Endothelial cell of umbilical vein (primary cell): Measurements from ENCODE around the gene GAD2. TPM values are rescaled to one million over a fixed set of nuclear protein-coding genes. Genes with fewer than 3 reads are reported as not detected.

Source experiments
- BruUV-seq: library from RNA; stranded (reverse); fragments of 400-500 nt; replicated peaks from 2 replicates; lab custom pipeline; 2021; lab: Mats Ljungman, UMichigan
- CTCF ChIA-PET: fragments of 300-600, 350-600 bp; sonication (Branson Sonifier 250); formaldehyde crosslinking; loops from one replicate; lab custom pipeline; 2021; ENCODE audit warnings: antibody characterized with exemption, inconsistent platforms; lab: Charles Lee
- POLR2A ChIA-PET: fragments of 300-600, 350-600 bp; sonication (Branson Sonifier 250); formaldehyde crosslinking; loops from one replicate; lab custom pipeline; 2021; ENCODE audit warnings: antibody characterized with exemption, inconsistent platforms; lab: Charles Lee
- DNase-seq: peaks from one replicate; pipeline ENCODE4 v3.0.0-alpha.2; 2011; ENCODE audit warnings: low read depth, low spot score
- FAIRE-seq: peaks from 2 replicates; lab custom pipeline; 2011; peaks lifted over from hg19 to GRCh38; lab: Jason Lieb, UNC
- H2AFZ ChIP-seq: 2 replicates; pipeline ENCODE4 v1.6.0; 2012; ENCODE audit warnings: low read depth, low read length, control low read depth, inconsistent platforms
- H3K27ac ChIP-seq: 2 replicates; pipeline ENCODE4 v1.5.1; 2011; ENCODE audit warnings: low read depth, mild to moderate bottlenecking, control low read depth, low read length, moderate library complexity; ENCODE audit not compliant: insufficient read depth
- H3K27me3 ChIP-seq, 2 experiments: 2 replicates each; pipeline versions ENCODE4 v1.6.0 to v1.6.1; 2011; ENCODE audit warnings: low read length in 2 of 2, mixed read lengths in 1 of 2; ENCODE audit not compliant: control insufficient read depth in 2 of 2, insufficient read depth in 2 of 2
- H3K36me3 ChIP-seq, 2 experiments: 2 replicates in 1 of 2; 3 replicates in 1 of 2; pipeline ENCODE4 v1.5.1; 2011; ENCODE audit warnings: low read length in 2 of 2, mild to moderate bottlenecking in 1 of 2, moderate library complexity in 1 of 2; ENCODE audit not compliant: control insufficient read depth in 2 of 2, insufficient read depth in 2 of 2; ENCODE audit errors: extremely low read depth in 1 of 2
- H3K4me1 ChIP-seq: 3 replicates; pipeline ENCODE4 v1.5.1; 2011; ENCODE audit warnings: mild to moderate bottlenecking, low read length; ENCODE audit not compliant: control insufficient read depth, insufficient read depth; ENCODE audit errors: extremely low read depth
- H3K4me2 ChIP-seq: 2 replicates; pipeline ENCODE4 v1.6.1; 2011; ENCODE audit warnings: low read length, control low read depth, mixed read lengths; ENCODE audit not compliant: insufficient read depth
- H3K4me3 ChIP-seq, 3 experiments: fragments of 200-600 bp in 1 of 3; sonication (generic), shearing (Covaris generic) in 1 of 3; replicated peaks in 1 of 3; 2 replicates each; pipeline ENCODE4 v1.5.1; 2011 to 2016; ENCODE audit warnings: control low read depth in 3 of 3, low read length in 3 of 3, mild to moderate bottlenecking in 2 of 3, inconsistent platforms in 1 of 3, low read depth in 1 of 3, moderate library complexity in 1 of 3; ENCODE audit not compliant: insufficient read depth in 1 of 3
- H3K79me2 ChIP-seq: 2 replicates; pipeline ENCODE4 v1.6.0; 2012; ENCODE audit warnings: low read length, inconsistent platforms; ENCODE audit not compliant: control insufficient read depth, insufficient read depth
- H3K9ac ChIP-seq: replicated peaks from 2 replicates; pipeline ENCODE3; 2011; ENCODE audit warnings: low read length, control low read depth; ENCODE audit not compliant: insufficient read depth; ENCODE audit errors: extremely low read depth
- H3K9me1 ChIP-seq: replicated peaks from 3 replicates; pipeline ENCODE4 v1.6.0; 2011; ENCODE audit warnings: mild to moderate bottlenecking, low read length; ENCODE audit not compliant: control insufficient read depth, insufficient read depth; ENCODE audit errors: extremely low read depth
- H3K9me3 ChIP-seq: replicated peaks from 2 replicates; pipeline ENCODE4 v1.5.1; 2012; ENCODE audit warnings: low read length, inconsistent platforms; ENCODE audit not compliant: control insufficient read depth, insufficient read depth
- H4K20me1 ChIP-seq: replicated peaks from 2 replicates; pipeline ENCODE3; 2011; ENCODE audit warnings: mild to moderate bottlenecking, low read length; ENCODE audit not compliant: control insufficient read depth, insufficient read depth; ENCODE audit errors: extremely low read depth
- CTCF ChIP-seq, 2 donors: IDR thresholded peaks; 1 replicate in 1 of 2; 2 replicates in 1 of 2; pipeline ENCODE4 v1.5.1; 2011; ENCODE audit warnings: low read length in 2 of 2, mild to moderate bottlenecking in 2 of 2, moderate library complexity in 2 of 2, control low read depth in 1 of 2, inconsistent platforms in 1 of 2, low read depth in 1 of 2; ENCODE audit not compliant: insufficient read depth in 1 of 2; ENCODE audit errors: extremely low read depth in 1 of 2
- EZH2 ChIP-seq: IDR thresholded peaks from 2 replicates; pipeline ENCODE4 v1.6.1; 2012; ENCODE audit warnings: borderline replicate concordance, low read depth, mild to moderate bottlenecking, moderate library complexity, low read length, inconsistent platforms; ENCODE audit not compliant: severe bottlenecking
- FOS ChIP-seq: IDR thresholded peaks from 2 replicates; pipeline ENCODE4 v1.6.1; 2011; ENCODE audit warnings: mild to moderate bottlenecking, low read length, moderate library complexity, borderline replicate concordance; ENCODE audit not compliant: insufficient read depth
- GATA2 ChIP-seq: IDR thresholded peaks from 2 replicates; pipeline ENCODE4 v1.7.0; 2011; ENCODE audit warnings: low read depth, mild to moderate bottlenecking, moderate library complexity, mixed read lengths, low read length; ENCODE audit not compliant: insufficient read length, insufficient read depth
- JUN ChIP-seq: IDR thresholded peaks from 2 replicates; pipeline ENCODE4 v1.6.1; 2011; ENCODE audit warnings: borderline replicate concordance, low read depth; ENCODE audit not compliant: insufficient read length, insufficient read depth
- MAX ChIP-seq: IDR thresholded peaks from 2 replicates; pipeline ENCODE4 v1.6.1; 2011; ENCODE audit not compliant: insufficient read depth, insufficient read length
- MYC ChIP-seq: IDR thresholded peaks from one replicate; pipeline ENCODE4 v1.6.1; 2011; ENCODE audit warnings: mild to moderate bottlenecking, low read depth, low read length
- POLR2A ChIP-seq: IDR thresholded peaks from 2 replicates; pipeline ENCODE4 v1.6.1; 2012; ENCODE audit warnings: low read depth, mild to moderate bottlenecking, control low read depth, low read length
- POLR2AphosphoS5 ChIP-seq: IDR thresholded peaks from 2 replicates; pipeline ENCODE4 v1.6.1; 2012; ENCODE audit warnings: low read depth, mild to moderate bottlenecking, control low read depth, low read length, moderate library complexity; ENCODE audit not compliant: insufficient read depth
- dilution Hi-C: fragments of 300-500 bp; cut with MboI; formaldehyde crosslinking; loops from one replicate; pipeline ENCODE4 v1.15.0; 2019; ENCODE audit warnings: low sequenced_read_pairs; ENCODE audit not compliant: extremely low pct_ligation_motif_present
- intact Hi-C: fragments of 100-400 bp; cut with micrococcal nuclease; formaldehyde crosslinking; loops from one replicate; pipeline ENCODE4 v1.10.0; 2022
- polyA plus RNA-seq, 4 experiments: library from polyadenylated mRNA; depleted of rRNA in 3 of 4; stranded (reverse) in 3 of 4; unstranded in 1 of 4; fragments of >200 nt; gene quantifications; 2 replicates each; pipeline versions ENCODE4 v1.2.1 to v1.2.3, GENCODE V29; 2011 to 2012; ENCODE audit warnings: missing spikeins in 1 of 4
- total RNA-seq: library from RNA; stranded (reverse); gene quantifications from 2 replicates; pipeline ENCODE4 v1.2.3, GENCODE V29; 2021

GAD2 gene
- total and polyA plus RNA-seq, 2 donors (not counting 3 experiments of a cell fraction or from before 2014, with no cell fraction given), result not detected

- Histone ChIP-seq H3K36me3 (no peaks in the 10 kb centered on the region), H3K4me2 (no peak overlapping the region), H2AFZ (no peak overlapping the region), H3K9me3 (no peaks in the 10 kb centered on the region), H3K4me3 (no peak overlapping the region), H3K79me2 (no peaks in the 10 kb centered on the region), H3K27me3 (peaks cover 16 to 31% of the 10 kb centered on the region in 2 experiments), H3K9me1 (no peaks in the 10 kb centered on the region), H3K27ac (no peak overlapping the region), H3K4me1 (no peaks in the 10 kb centered on the region), H3K9ac (no peak overlapping the region), H4K20me1 (no peaks in the 10 kb centered on the region)
- dilution Hi-C loops, result no loop called here
- intact Hi-C loops, result no loop called here
- FAIRE-seq (no peak), DNase-seq (no peak)
- BruUV-seq, result no TSS peak
- TF ChIP-seq FOS (no peak), EZH2 (no peak), MAX (no peak), POLR2AphosphoS5 (no peak), CTCF (IDR thresholded peaks at IDR 0.05; ENCODE audit: extremely low read depth in 1 of 2, insufficient read depth in 1 of 2, low read depth in 1 of 2, low read length in 2 of 2) (no peak), GATA2 (no peak), JUN (no peak), POLR2A (no peak), MYC (no peak)
- ChIA-PET CTCF (no interaction called here), POLR2A (no interaction called here)
Observed at GRCh38 chr10:26220901-26221300, 4.3 kb downstream of the GAD2 start.
